Central memory CD4-positive, alpha-beta T cell (primary cell): ENCODE results near the gene DNAH6.
"Not testable (repeated sequence)": the region's sequence is repeated elsewhere in the genome, so short reads cannot be mapped to it uniquely, and the experiment has no call there.

Experiments
- DNase-seq: peaks from one replicate; pipeline ENCODE4 v3.0.0; 2022

Gene DNAH6

GRCh38 chr2:84515788-84516187 lies 510 bp upstream of the DNAH6 start:
- no peak for DNase-seq

DNA sequence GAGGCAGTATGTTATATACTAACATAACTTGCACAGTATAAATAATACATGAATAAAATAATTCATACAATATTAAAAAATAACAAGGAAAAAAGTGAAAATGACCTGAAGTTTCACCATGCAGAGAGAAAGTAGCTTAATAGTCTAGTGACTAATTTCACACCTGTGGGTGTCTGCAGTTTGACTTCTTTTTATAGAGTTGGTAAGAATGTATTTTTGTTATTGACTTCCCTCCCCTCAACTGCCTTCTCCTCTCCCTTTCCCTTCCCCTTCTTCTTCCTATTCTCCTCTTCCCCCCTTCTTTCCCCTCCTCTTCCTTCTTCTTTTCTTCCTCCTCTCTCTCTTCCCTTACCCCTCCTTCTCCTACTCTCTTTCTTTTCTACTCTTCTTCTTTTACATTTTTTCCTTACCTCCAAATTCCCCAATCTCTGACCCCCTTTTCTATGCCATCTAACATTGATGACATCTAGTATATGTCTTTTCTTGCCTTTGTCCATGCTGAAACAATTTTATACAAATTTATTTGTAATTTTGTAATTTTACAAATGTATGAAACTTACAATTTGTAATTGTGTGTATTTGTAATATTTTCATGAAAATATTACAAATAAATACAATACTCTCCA lies 3.1 kb downstream of the DNAH6 start:
- no peak for DNase-seq

- no peak for DNase-seq
Measured at GRCh38 chr2:84526562-84526961, 10.3 kb downstream of the DNAH6 start.

GRCh38 chr2:84527137-84528129 lies 11.1 kb downstream of the DNAH6 start:
- DNase-seq: no peak

DNA sequence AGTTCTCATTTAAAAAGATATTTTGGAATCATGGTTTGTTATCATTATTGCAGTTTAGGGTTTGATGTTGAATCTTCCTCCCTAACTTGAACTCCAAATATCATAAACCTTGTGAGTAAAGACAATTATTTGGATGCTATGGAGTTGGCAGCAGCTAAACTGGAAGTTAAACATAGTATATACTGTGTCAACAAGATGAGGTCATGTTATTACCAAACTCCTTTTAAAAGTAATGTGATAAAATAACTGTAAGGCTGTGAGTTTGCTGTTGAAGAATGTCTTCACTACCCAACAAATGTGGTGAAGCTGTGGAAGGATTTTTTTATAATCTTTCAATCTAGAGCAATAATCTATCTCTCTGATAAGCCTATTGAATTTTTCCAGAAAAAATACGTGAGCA lies 16.0 kb downstream of the DNAH6 start:
- DNase-seq: no peak

GRCh38 chr2:84534225-84534624 lies 17.9 kb downstream of the DNAH6 start:
- DNase-seq: no peak

DNA sequence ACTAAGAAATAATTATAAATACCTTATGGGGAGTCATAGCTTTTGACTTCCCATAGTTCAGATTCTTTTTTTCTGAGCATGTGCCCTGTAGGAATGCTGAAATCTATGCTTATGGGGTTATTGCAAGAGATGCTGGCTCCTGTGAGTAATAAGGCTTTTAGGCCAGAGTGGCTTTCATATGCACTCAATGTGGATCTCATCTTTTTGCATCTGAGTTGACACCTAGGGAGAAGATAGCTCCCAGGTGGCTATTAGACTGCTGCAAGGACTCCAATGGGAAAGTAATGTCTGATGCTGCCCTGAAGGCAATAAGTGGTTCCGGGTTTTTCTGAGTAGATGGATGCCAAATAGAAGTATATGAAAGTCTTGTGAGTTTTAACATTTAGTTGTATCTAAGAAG lies 21.0 kb downstream of the DNAH6 start:
- no peak for DNase-seq

DNA sequence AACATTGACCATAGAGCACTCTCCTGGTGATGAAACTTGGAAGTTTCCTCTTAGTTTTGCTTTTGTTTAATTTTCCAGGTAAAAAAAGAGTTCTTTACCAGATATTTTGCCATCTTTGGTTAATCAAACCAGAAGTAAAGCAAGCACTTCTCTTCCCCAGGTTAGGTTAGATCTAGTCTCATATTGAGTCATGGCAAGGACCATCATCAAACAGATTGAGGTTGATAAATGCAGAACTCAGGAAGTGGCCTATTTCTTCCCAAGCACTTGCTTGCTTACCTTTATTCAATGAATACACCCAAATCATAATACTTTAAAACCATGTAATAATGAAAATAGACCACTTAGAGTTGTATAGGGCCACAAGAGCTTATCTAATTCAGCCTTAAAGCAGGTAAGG lies 23.4 kb downstream of the DNAH6 start:
- peak; percentile 21 for DNase-seq

DNA sequence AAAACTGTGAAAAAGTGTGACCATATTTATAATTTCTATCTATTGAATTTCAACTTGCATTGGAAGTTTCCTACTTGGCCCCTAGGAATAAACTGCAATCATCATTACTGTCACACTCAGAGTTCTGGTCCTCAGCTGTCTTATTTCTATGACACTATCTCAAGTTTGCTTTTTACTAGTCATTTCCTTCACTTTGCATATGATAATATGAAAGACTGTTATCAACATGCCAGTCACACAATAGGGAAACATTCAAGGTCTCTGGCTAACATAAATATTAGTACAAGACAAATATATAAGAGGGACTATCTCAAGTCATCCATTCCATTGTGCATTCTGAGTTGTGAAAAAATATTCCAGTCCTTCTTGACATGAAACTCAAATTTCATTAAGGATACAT lies 28.7 kb downstream of the DNAH6 start:
- no peak for DNase-seq

- DNase-seq: no peak
Measured at GRCh38 chr2:84546551-84546950, 30.3 kb downstream of the DNAH6 start.

DNA sequence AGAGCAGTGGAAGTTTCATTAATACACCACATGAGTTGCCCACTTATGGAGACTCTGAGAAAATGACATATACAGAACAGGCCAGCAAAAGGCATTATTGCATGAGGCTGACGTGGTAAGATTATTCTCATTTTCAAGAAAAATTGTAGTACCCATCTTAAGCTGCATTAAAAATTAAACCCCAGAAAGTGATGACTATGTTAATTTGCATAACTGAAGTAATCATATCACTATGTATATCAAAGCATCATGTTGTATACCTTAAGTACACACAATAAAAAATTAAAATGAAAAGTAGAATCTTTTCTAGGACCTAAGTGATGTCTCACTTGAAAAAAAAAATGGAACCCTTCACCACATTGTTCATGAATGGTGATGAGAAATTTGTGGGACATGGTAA lies 32.0 kb downstream of the DNAH6 start:
- no peak for DNase-seq

GRCh38 chr2:84550916-84551315 lies 34.6 kb downstream of the DNAH6 start:
- DNase-seq: no peak

- not testable (repeated sequence) for DNase-seq
Measured at GRCh38 chr2:84551526-84551925, 35.2 kb downstream of the DNAH6 start.

DNA sequence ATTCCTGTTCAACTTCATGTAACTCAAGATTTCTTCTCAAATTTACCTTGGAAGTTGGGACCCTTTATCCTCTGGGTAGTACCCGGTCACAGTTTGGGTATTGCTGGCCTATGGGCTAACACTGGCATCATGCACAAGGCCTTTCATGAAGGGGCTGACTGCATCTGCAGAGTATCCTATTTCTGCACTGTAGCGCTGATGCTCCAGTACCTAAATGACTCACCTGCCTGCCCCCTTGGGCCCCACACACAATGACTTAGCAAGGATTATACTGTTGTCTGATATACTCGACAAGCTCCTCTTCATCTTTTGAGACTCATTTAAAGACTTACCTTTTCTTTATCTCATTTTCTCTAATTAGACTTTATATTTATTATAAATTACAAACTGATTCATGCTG lies 39.9 kb downstream of the DNAH6 start:
- DNase-seq: no peak

DNA sequence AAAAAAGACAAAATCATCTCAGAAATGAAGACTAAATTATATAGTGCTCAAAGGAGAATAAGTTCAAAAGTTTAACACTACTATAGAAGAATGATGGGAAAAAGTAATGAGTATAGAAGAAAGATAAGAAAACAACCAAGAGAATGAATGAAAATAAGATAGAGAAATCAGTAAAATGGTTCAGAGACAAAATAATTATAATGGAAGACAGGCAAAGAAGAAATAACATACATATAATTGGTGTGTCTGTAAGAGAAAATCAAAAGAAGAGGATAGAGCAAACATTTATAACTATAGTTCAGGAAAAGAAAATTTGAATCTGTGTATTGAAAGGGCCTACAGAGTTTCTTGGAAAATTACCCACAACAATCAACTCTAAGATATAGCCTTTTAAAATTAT lies 43.5 kb downstream of the DNAH6 start:
- no peak for DNase-seq

DNA sequence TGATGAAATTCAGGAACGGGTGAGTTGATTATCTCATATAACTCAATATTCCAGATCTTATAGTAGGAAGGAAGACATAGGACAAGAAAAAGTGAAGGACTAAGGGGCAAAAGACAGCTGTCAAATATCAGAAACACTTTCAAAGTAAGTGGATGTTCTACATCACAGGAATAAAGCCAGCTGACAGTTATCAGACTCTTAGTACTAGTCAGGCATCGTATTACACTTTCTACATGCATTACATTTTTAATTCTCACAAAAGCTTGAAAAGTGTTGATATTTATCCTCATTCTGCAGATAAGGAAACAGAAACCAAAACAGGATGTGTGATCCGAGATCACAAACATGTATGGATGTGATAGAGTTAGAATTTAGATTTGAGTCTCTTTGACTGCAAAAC lies 63.4 kb downstream of the DNAH6 start:
- no peak for DNase-seq

- no peak for DNase-seq
Measured at GRCh38 chr2:84603911-84604310, 87.6 kb downstream of the DNAH6 start.

GRCh38 chr2:84613082-84613481 lies 96.8 kb downstream of the DNAH6 start:
- DNase-seq: no peak

DNA sequence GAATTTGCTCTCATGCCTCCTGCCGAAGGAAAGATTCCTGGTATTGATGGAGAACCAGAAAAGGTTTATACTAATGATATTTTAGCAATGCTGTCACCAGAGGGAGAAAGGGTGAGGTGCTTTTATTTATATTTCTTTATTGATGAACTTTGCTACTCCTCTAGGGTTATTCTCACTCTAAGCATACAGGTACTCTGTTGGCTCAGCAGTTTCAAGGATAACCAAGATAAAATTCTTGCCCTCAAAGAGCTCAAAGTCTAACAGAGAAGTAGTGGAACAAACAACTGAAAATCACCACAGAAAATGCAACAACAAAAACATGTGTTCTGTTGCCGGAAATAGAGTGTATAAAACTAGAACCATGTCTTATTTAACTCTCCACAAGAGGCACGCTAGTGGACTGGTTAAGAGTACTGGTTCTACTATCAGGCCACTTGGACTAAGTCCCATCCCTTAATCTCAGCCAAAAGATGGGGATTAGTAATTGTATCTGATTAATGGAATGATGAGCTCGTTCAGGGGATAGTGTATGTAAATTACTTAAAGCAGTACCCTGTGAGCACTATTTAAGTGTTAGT lies 103.6 kb downstream of the DNAH6 start:
- no peak for DNase-seq

DNA sequence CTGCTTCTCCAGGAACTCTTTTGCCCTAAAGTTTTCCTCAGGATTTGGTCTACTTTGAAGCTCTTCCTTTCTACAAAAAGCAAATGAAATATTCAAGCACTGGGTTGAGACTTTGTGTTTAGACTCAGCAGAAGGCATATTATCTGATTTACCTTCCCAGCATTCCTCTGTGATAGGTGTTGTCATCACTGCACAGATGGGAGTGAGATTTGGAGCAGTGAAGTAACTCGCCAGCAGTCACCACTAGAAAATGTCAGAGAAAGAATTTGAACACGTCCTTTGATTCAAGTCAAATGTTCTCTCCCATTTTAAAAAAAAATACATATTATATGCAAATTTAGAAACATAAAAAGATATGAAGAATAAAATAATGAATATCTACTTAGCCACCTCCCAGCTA lies 112.2 kb downstream of the DNAH6 start:
- no peak for DNase-seq

DNA sequence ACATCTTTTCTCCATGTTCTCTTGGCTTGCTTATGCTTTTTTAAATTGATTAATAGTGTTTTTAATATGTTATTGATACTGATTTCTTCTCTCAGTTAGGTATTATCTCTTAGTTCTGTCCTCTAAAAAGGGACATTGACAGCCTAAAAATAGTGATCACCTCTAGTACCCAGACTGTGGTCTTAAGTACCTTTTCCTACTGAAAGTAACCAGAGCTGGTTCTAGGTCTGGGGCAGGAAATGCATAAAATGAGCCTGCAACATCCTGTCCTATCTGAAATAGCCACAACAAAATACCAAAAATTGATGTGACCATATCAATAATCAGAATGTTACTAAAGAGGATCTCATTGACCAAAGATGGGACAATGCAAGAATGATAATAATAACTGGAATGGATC lies 113.3 kb downstream of the DNAH6 start:
- DNase-seq: no peak

GRCh38 chr2:84631047-84631446 lies 114.7 kb downstream of the DNAH6 start:
- DNase-seq: peak; percentile 36

DNA sequence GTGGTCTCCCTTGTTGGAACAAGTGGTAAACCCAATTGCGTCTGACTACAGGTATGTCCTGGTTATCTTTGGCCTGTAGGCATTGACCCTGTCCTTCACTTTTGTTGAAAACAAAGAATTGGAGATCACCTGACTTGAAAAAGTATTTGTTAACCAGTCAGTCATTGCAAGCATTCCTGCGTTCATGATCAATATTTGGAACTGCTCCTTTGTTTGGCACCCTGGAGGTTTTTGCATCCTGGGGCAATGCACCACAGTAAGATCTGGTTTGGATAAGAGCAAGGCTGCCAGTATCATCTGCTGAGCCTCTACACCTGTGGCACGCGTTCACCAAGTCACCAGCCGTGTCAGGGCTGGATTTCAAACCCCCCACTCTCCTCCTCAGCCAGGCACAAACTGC lies 115.7 kb downstream of the DNAH6 start:
- DNase-seq: no peak
